Measurements from ENCODE around the gene TGM2.

TGM2 gene

GRCh38 chr20:38165089-38165965 lies at the start of gene TGM2:
Gene TGM2 (minus strand): TSS chr20:38165270. CDS start chr20:38165198, 72 bp downstream.
- DNase-seq, result no peak

- DNase-seq, result no peak
Observed at GRCh38 chr20:38214256-38215193, 49.5 kb upstream of the TGM2 start.

GRCh38 chr20:38213607-38213940 lies 48.5 kb upstream of the TGM2 start:
- no peak for DNase-seq

GRCh38 chr20:38212806-38213606 lies 47.9 kb upstream of the TGM2 start:
- no peak for DNase-seq

- no peak for DNase-seq
Observed at GRCh38 chr20:38211200-38212097, 46.4 kb upstream of the TGM2 start.

GRCh38 chr20:38210741-38211140 lies 45.7 kb upstream of the TGM2 start:
- DNase-seq, result no peak

- no peak for DNase-seq
Observed at GRCh38 chr20:38209736-38210405, 44.8 kb upstream of the TGM2 start.

GRCh38 chr20:38209054-38209675 lies 44.1 kb upstream of the TGM2 start:
- DNase-seq, result no peak

- DNase-seq, result no peak
Observed at GRCh38 chr20:38208523-38208922, 43.5 kb upstream of the TGM2 start.

- DNase-seq, result no peak
Observed at GRCh38 chr20:38208088-38208487, 43.0 kb upstream of the TGM2 start.

GRCh38 chr20:38207621-38208020 lies 42.6 kb upstream of the TGM2 start:
- no peak for DNase-seq

- no peak for DNase-seq
Observed at GRCh38 chr20:38205001-38205400, 39.9 kb upstream of the TGM2 start.

GRCh38 chr20:38203981-38204357 lies 38.9 kb upstream of the TGM2 start:
- no peak for DNase-seq

GRCh38 chr20:38203337-38203980 lies 38.4 kb upstream of the TGM2 start:
- DNase-seq, result no peak

GRCh38 chr20:38202982-38203293 lies 37.9 kb upstream of the TGM2 start:
- no peak for DNase-seq

- DNase-seq, result no peak
Observed at GRCh38 chr20:38202153-38202981, 37.3 kb upstream of the TGM2 start.

GRCh38 chr20:38201356-38201755 lies 36.3 kb upstream of the TGM2 start:
- DNase-seq, result no peak

- no peak for DNase-seq
Observed at GRCh38 chr20:38200646-38201045, 35.6 kb upstream of the TGM2 start.
